Measurements from ENCODE around the gene DNAJC1. TPM values are rescaled to one million over a fixed set of nuclear protein-coding genes. Genes with fewer than 3 reads are reported as not detected.
"Not testable (repeated sequence)": the region's sequence is repeated elsewhere in the genome, so short reads cannot be mapped to it uniquely, and the experiment has no call there.

The DNAJC1 gene
- total RNA-seq, 1 donor from 2014 or later: 26.1 TPM

DNA sequence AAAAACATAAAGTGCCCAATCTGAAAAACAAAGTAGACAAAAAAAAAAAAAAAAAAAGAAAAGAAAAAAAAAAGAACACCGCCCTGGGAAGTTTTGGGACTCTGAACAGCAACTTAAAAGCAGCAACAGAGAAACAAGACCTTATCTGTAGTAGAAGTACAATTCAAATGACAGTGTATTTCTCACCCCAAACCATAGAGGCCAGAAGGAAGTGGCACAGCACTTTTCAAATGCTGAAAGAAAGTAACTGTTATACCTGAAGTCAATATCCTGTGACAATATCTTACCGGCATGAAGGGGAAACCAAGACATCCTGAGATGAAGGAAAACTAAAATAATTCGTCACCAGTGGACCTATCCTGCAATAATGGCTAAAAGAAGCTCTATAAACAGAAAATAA lies 112.1 kb downstream of the DNAJC1 start:
- Histone ChIP-seq H3K9me3 (peaks cover 0 to 48% of the 10 kb centered on the region in 2 donors), H3K4me3 (no peak overlapping the region), H3K27ac (no peak overlapping the region), H3K27me3 (no peaks in the 10 kb centered on the region), H3K4me1 (no peaks in the 10 kb centered on the region), H3K36me3 (peaks cover 0 to 23% of the 10 kb centered on the region in 2 donors)
- TF ChIP-seq, protein P1, sequence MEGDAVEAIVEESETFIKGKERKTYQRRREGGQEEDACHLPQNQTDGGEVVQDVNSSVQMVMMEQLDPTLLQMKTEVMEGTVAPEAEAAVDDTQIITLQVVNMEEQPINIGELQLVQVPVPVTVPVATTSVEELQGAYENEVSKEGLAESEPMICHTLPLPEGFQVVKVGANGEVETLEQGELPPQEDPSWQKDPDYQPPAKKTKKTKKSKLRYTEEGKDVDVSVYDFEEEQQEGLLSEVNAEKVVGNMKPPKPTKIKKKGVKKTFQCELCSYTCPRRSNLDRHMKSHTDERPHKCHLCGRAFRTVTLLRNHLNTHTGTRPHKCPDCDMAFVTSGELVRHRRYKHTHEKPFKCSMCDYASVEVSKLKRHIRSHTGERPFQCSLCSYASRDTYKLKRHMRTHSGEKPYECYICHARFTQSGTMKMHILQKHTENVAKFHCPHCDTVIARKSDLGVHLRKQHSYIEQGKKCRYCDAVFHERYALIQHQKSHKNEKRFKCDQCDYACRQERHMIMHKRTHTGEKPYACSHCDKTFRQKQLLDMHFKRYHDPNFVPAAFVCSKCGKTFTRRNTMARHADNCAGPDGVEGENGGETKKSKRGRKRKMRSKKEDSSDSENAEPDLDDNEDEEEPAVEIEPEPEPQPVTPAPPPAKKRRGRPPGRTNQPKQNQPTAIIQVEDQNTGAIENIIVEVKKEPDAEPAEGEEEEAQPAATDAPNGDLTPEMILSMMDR (IDR thresholded peaks at IDR 0.05): no peak
- intact Hi-C loops (cut with DNase I): no loop called here
- DNase-seq (ENCODE audit: low spot score in 2 of 2): no peak

DNA sequence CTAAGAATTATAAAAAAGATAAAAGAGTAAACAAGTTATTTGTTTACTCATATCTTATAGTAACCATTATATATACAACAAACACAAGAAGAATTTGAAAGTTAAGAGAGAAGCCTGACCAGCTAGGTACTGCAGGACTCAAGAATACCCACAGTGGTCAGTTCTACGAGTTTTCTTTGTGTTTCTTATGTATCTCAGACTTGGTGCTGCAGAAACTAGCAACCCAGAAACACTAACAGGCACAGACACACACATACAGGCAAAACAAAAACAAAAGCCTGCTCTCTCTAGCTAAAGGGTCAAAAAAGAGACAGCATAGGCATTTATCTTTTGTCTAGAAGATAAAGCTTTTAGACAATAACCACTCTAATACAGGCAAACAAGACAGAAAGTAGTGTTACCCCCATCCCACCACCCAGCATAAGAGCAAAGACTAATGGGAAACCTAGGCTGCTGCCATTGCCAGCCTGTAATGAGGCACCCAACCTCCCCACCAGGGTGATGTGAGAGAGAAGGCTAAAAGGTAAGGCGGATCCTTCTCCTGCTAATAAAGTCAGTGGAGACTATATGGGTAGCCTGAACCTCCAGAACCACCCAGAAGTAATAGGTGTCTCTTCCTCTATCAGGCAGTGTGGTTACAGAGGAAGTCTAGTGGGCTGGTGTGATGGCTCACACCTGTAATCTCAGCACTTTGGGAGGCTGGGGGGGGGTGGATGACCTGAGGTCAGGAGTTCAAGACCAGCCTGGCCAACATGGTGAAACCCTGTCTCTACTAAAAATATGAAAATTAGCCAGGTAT lies 113.9 kb downstream of the DNAJC1 start:
- intact Hi-C loops (cut with DNase I): no loop called here
- no peaks in the 10 kb centered on the region for H3K27me3 ChIP-seq
- DNase-seq (ENCODE audit: low spot score in 2 of 2): no peak
- H3K27ac ChIP-seq: no peak overlapping the region
- no peak overlapping the region for H3K4me3 ChIP-seq
- H3K9me3 ChIP-seq: peaks cover 0 to 64% of the 10 kb centered on the region in 2 donors
- TF ChIP-seq, protein P1 (IDR thresholded peaks at IDR 0.05): no peak
- no peaks in the 10 kb centered on the region for H3K4me1 ChIP-seq
- peaks cover 0 to 19% of the 10 kb centered on the region in 2 donors for H3K36me3 ChIP-seq

GRCh38 chr10:21888959-21889358 lies 114.6 kb downstream of the DNAJC1 start:
- peaks cover 0 to 59% of the 10 kb centered on the region in 2 donors for H3K9me3 ChIP-seq
- no peak overlapping the region for H3K27ac ChIP-seq
- intact Hi-C loops (cut with DNase I): no loop called here

DNA sequence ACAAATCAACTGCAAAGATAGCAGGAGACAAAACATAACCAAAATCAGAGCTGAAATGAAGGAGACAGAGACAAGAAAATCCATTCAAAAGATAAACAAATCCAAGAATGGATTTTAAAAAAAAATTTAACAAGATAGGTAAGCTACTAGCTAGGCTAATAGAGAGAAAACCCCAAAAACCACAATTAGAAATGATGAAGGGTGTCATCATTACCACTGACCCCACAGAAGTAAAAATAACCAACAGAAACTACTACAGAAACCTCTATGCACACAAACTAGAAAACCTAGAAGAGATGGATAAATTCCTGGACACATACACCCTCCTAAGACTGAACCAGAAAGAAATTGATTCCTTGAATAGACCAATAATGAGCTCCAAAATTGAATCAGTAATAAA lies 117.6 kb downstream of the DNAJC1 start:
- TF ChIP-seq, protein P1 (IDR thresholded peaks at IDR 0.05): no peak
- no peak for DNase-seq (ENCODE audit: low spot score in 2 of 2)
- Histone ChIP-seq H3K9me3 (peaks cover 0 to 37% of the 10 kb centered on the region in 2 donors), H3K27me3 (no peaks in the 10 kb centered on the region), H3K4me3 (no peak overlapping the region), H3K4me1 (no peaks in the 10 kb centered on the region), H3K36me3 (peaks cover 10 to 26% of the 10 kb centered on the region in 2 donors), H3K27ac (no peak overlapping the region)
- intact Hi-C loops (cut with DNase I): no loop called here

More at GRCh38 chr10:21888959-21889358, 114.6 kb downstream of the DNAJC1 start:
- peaks cover 0 to 19% of the 10 kb centered on the region in 2 donors for H3K36me3 ChIP-seq
- TF ChIP-seq, protein P1 (IDR thresholded peaks at IDR 0.05): no peak
- DNase-seq (ENCODE audit: low spot score in 2 of 2): no peak
- H3K27me3 ChIP-seq: no peaks in the 10 kb centered on the region
- H3K4me1 ChIP-seq: no peaks in the 10 kb centered on the region
- H3K4me3 ChIP-seq: no peak overlapping the region

DNA sequence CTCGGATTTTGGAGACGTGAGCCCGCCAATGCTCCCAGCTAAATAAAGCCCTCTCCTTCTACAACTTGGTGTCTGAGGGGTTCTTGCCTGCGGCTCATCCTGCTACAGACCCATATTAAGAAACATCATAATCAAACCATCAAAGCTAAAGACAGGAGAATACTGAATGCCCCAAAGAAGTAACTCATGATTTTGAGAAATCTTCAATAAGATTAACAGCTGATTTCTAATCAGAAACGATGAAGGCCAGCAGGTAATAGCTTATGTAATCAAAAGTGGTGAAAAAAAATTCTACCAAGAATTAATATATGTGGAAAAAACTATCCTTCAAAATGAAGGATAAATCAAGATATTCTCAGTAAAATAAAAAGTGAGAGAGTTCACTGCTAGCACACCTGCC lies 130.3 kb downstream of the DNAJC1 start:
- TF ChIP-seq, protein P1 (IDR thresholded peaks at IDR 0.05): no peak
- no peaks in the 10 kb centered on the region for H3K4me1 ChIP-seq
- H3K9me3 ChIP-seq: peaks cover 0 to 37% of the 10 kb centered on the region in 2 donors
- no peaks in the 10 kb centered on the region for H3K27me3 ChIP-seq
- no peak for DNase-seq (ENCODE audit: low spot score in 2 of 2)
- no peak overlapping the region for H3K4me3 ChIP-seq
- no peak overlapping the region for H3K27ac ChIP-seq
- peaks cover 0 to 23% of the 10 kb centered on the region in 2 donors for H3K36me3 ChIP-seq
- intact Hi-C loops (cut with DNase I): no loop called here

GRCh38 chr10:21872771-21873170 lies 130.8 kb downstream of the DNAJC1 start:
- H3K27ac ChIP-seq; H3K27me3 ChIP-seq; H3K4me3 ChIP-seq; intact Hi-C loops (cut with DNase I); DNase-seq (ENCODE audit: low spot score in 2 of 2); H3K4me1 ChIP-seq: not testable (repeated sequence)
- Histone ChIP-seq H3K36me3 (peaks cover 0 to 23% of the 10 kb centered on the region in 2 donors), H3K9me3 (peaks cover 0 to 39% of the 10 kb centered on the region in 2 donors)
